ENCODE data around the gene FANCD2. TPM values are rescaled to one million over a fixed set of nuclear protein-coding genes. Genes with fewer than 3 reads are reported as not detected.

FANCD2 gene
- polyA plus RNA-seq (2012; ENCODE audit: insufficient read depth, insufficient read length, low read depth) = 1.7 TPM

DNA sequence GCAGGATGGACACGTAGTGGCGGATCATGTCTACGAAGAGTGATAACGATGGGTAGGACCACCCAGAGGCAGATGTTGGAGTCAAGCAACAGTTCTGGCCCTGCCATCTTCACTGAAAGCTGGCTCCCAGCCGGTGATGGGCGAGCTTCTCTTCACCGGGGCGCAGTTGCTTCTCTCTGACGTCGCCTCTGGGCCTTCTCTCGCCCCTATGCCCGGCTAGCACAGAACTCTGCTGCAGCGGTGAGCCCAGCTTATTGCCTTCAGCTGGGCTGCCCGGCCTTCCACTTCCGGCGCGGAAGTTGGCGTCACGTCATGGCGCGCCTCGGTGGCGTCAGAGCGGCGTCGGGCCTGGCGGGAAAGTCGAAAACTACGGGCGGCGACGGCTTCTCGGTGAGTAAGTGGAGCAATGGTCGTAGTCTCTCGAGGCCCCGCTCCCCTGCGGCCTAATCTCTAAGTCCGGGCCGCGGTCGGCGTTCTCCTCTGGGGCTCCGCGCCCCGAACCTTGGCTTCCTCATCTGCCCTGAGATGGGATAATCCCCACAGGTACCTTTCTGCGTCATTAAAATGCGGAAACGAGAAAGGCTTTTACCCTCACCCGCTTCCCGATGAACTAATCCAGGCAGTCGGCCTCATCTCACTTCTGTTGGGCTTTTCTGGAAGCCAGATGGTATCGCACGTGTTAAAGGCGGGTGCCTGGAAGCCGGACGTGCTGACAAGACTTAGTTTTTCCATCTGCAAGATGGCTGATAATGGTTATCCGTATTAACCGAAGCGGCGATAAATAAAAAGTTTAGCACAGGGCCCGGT is at the start of gene FANCD2:
Gene FANCD2, plus strand, starts transcription at position 354 of the 807 bp plus-strand sequence. CDS start 2,221 bp downstream, outside the sequence.
- TF ChIP-seq, protein P1, sequence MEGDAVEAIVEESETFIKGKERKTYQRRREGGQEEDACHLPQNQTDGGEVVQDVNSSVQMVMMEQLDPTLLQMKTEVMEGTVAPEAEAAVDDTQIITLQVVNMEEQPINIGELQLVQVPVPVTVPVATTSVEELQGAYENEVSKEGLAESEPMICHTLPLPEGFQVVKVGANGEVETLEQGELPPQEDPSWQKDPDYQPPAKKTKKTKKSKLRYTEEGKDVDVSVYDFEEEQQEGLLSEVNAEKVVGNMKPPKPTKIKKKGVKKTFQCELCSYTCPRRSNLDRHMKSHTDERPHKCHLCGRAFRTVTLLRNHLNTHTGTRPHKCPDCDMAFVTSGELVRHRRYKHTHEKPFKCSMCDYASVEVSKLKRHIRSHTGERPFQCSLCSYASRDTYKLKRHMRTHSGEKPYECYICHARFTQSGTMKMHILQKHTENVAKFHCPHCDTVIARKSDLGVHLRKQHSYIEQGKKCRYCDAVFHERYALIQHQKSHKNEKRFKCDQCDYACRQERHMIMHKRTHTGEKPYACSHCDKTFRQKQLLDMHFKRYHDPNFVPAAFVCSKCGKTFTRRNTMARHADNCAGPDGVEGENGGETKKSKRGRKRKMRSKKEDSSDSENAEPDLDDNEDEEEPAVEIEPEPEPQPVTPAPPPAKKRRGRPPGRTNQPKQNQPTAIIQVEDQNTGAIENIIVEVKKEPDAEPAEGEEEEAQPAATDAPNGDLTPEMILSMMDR (IDR thresholded peaks at IDR 0.05; ENCODE audit: low read depth, low read length) = no peak
- no peaks in the 10 kb centered on the region for H3K27me3 ChIP-seq
- peak; percentile 84 for DNase-seq
- H3K4me1 ChIP-seq = no peaks in the 10 kb centered on the region
- no peaks in the 10 kb centered on the region for H3K36me3 ChIP-seq
- H3K4me3 ChIP-seq (ENCODE audit: low read depth, low read length) = peak within 1 kb of the TSS; percentile 82
- H3K9me3 ChIP-seq = no peaks in the 10 kb centered on the region

DNA sequence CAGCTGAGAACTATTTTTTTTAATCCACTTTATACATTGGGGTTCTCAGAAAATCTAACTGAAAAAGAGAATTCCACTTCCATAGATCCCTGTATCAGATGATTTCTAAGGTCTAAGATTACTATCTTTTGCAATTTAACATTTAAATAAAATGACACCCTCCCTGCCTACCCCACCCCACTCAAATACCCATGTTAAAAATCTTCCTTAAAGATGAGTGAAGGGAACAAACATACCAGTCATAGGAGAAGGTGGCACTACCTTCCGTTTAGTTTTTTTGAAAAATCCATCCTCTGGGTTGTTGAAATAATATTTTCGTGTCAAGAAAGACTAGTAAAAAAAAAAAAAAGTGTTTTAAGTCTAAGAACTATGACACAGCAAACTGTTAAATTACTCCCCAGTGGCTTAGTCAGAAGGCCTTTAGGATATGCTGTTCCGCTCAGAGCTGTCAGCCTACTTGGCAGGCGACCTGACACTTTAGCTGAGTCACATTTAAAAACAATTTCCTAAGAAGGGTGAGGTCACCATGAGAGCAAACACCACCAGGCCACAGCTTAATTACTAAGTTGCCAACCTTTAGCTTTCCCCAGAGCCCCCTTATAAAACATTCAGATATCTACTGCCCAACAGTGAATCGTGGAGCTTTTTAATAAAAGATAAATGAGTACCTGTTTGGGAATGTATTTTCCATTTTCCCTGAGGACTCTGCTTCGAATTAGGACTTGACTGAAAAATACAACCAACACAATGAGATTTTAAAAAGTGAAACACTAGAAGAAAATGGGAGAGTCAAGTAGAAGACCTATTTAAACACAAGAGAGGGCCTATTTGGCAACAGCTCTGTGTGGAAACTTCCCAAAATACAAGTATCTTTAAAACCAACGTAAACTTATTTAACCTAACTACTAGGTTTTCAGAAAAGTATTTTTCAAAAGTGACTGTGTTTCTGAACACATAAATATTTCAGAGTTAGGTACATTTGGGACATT is 49.2 kb upstream of the FANCD2 start:
- no peaks in the 10 kb centered on the region for H3K36me3 ChIP-seq
- no peak for DNase-seq
- H3K4me1 ChIP-seq = no peaks in the 10 kb centered on the region
- H3K9me3 ChIP-seq = no peaks in the 10 kb centered on the region
- no peak overlapping the region for H3K4me3 ChIP-seq (ENCODE audit: low read depth, low read length)
- TF ChIP-seq, protein P1 (IDR thresholded peaks at IDR 0.05; ENCODE audit: low read depth, low read length) = no peak
- no peaks in the 10 kb centered on the region for H3K27me3 ChIP-seq

DNA sequence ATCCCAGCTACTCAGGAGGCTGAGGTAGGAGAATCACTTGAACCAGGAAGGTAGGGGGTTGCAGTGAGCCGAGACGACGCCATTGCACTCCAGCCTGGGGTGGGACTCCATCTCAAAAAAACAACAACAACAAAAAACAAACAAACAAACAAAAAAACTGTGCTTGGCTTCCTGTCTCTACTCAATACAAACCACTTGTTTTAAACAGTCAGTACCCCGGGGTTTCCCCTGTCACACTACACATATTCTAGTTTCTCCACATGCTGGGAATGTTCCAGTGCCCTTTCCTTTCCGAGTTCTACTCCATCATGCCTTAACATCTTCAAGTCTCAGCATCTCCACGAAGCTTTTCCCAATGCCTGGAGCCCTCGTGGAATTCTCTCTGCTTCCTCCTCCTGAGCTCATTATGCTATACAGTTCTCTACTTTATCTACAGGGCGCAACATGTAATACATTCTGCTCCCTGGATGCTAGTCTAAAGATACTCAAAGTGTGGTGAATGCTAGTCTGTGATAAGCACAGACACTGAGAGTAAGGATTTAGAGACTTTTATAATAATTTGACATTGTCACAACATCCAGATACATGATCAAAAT is 47.4 kb upstream of the FANCD2 start:
- H3K4me1 ChIP-seq = no peaks in the 10 kb centered on the region
- H3K36me3 ChIP-seq = no peaks in the 10 kb centered on the region
- TF ChIP-seq, protein P1 (IDR thresholded peaks at IDR 0.05; ENCODE audit: low read depth, low read length) = no peak
- H3K4me3 ChIP-seq (ENCODE audit: low read depth, low read length) = no peak overlapping the region
- H3K9me3 ChIP-seq = no peaks in the 10 kb centered on the region
- DNase-seq = no peak
- H3K27me3 ChIP-seq = no peaks in the 10 kb centered on the region

DNA sequence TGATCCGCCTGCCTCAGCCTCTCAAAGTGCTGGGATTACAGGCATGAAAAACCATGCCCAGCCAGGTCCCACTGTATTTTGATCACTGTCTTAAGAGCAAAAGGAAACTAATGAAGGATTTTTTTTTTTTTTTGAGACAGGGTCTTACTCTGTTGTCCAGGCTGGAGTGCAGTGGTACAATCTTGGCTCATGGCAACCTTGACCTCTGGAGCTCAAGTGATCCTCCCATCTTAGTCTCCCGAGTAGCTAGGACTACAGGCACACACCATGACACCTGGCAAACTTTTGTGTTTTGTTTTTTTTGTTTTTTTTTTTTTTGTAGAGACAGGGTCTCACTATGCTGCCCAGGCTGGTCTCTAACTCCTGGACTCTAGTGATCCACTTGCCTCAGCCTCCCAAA is 46.0 kb upstream of the FANCD2 start:
- H3K4me1 ChIP-seq = no peaks in the 10 kb centered on the region
- TF ChIP-seq, protein P1 (IDR thresholded peaks at IDR 0.05; ENCODE audit: low read depth, low read length) = no peak
- no peaks in the 10 kb centered on the region for H3K27me3 ChIP-seq
- DNase-seq = no peak
- no peak overlapping the region for H3K4me3 ChIP-seq (ENCODE audit: low read depth, low read length)
- H3K36me3 ChIP-seq = no peaks in the 10 kb centered on the region
- H3K9me3 ChIP-seq = no peaks in the 10 kb centered on the region

DNA sequence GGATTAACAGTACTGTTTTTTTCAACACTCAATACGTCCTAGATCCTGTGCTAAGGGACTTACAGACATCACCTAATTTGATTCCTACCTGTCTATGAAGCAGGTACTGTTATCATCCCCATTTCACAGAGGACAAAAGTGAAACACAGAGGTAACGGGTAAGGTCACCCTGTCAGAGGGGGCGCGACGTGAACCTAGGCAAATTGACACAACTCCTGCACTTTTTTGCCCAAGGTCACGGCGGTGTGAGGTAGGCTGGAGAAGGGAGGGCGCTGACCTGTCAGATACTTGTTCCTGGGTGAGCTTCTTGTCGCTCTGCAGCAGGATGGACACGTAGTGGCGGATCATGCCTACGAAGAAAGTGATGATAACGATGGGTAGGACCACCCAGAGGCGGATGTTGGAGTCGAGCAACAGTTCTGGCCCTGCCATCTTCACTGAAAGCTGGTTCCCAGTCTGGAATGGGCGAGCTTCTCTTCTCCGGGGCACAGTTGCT is 40.0 kb upstream of the FANCD2 start:
- TF ChIP-seq, protein P1 (IDR thresholded peaks at IDR 0.05; ENCODE audit: low read depth, low read length) = no peak
- Histone ChIP-seq H3K4me3 (ENCODE audit: low read depth, low read length) (peak overlapping the region; percentile 91), H3K9me3 (no peaks in the 10 kb centered on the region), H3K27me3 (no peaks in the 10 kb centered on the region), H3K36me3 (no peaks in the 10 kb centered on the region), H3K4me1 (no peaks in the 10 kb centered on the region)
- DNase-seq = no peak
